BE2C (cell line): Measurements from ENCODE around the gene RAMP3.

ENCODE experiments used
- DNase-seq: peaks from one replicate; pipeline ENCODE4 v3.0.0-alpha.2; 2020
- H3K27me3 ChIP-seq: fragments of 250-450 bp; sonication (Bioruptor Pico); 2 replicates; pipeline ENCODE4 v1.5.1; 2020; ENCODE audit warnings: mild to moderate bottlenecking
- H3K36me3 ChIP-seq: fragments of 250-450 bp; sonication (Bioruptor Pico); 2 replicates; pipeline ENCODE4 v1.5.1; 2020; ENCODE audit warnings: mild to moderate bottlenecking
- H3K4me1 ChIP-seq: fragments of 250-450 bp; sonication (Bioruptor Pico); 2 replicates; pipeline ENCODE4 v1.5.1; 2020
- H3K4me3 ChIP-seq: 2 replicates; pipeline ENCODE4 v1.5.1; 2011; ENCODE audit warnings: low read depth, low read length
- H3K9me3 ChIP-seq: fragments of 250-450 bp; sonication (Bioruptor Pico); 2 replicates; pipeline ENCODE4 v1.5.1; 2020
- TF ChIP-seq, protein P1 (sequence below): IDR thresholded peaks from 2 replicates; pipeline ENCODE4 v1.5.1; 2012; ENCODE audit warnings: mild to moderate bottlenecking, low read depth, low read length

Gene RAMP3

DNA sequence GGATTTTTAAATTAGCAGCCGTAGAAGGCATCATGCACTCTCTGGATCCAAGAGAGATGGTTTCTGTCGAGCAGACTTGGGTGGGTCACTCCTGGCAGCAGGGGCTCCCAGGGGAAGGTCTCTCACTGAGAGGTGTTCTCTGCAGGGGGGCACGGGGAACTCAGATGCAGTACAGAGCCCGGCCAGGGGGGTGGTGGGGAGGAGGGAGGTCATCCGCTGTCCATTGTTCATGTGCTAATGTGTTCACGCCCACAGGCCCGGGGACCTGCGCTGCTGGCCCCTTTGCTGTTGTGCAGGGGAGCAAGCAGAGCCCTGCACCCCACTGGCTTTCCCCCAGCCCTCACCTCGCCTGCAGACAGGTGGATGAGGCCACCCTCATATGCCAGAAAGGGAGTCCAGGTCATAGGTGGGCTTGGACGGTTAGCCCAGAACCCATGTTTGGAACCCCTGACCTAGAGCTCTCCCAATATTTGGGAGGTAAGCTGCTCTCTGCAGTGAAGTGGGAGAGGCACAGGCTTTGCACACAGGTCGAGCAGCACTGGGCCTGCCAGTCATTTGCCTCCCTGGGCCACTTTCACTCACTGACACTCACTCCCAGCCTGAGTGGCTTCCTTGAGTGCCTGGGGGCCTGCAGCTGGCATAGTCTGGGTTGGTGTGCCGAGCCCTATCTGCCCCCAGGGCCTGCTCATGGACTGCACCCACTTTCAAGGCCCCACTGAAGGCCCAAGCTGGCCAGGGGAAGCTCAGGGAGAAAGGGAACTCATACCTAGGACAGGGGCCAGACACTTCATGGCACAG, 33.5 kb upstream of the RAMP3 start:
- Histone ChIP-seq H3K27me3 (no peaks in the 10 kb centered on the region), H3K9me3 (no peaks in the 10 kb centered on the region), H3K4me1 (no peaks in the 10 kb centered on the region), H3K4me3 (no peak overlapping the region), H3K36me3 (no peaks in the 10 kb centered on the region)
- DNase-seq = no peak
- TF ChIP-seq, protein P1, sequence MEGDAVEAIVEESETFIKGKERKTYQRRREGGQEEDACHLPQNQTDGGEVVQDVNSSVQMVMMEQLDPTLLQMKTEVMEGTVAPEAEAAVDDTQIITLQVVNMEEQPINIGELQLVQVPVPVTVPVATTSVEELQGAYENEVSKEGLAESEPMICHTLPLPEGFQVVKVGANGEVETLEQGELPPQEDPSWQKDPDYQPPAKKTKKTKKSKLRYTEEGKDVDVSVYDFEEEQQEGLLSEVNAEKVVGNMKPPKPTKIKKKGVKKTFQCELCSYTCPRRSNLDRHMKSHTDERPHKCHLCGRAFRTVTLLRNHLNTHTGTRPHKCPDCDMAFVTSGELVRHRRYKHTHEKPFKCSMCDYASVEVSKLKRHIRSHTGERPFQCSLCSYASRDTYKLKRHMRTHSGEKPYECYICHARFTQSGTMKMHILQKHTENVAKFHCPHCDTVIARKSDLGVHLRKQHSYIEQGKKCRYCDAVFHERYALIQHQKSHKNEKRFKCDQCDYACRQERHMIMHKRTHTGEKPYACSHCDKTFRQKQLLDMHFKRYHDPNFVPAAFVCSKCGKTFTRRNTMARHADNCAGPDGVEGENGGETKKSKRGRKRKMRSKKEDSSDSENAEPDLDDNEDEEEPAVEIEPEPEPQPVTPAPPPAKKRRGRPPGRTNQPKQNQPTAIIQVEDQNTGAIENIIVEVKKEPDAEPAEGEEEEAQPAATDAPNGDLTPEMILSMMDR = no peak

DNA sequence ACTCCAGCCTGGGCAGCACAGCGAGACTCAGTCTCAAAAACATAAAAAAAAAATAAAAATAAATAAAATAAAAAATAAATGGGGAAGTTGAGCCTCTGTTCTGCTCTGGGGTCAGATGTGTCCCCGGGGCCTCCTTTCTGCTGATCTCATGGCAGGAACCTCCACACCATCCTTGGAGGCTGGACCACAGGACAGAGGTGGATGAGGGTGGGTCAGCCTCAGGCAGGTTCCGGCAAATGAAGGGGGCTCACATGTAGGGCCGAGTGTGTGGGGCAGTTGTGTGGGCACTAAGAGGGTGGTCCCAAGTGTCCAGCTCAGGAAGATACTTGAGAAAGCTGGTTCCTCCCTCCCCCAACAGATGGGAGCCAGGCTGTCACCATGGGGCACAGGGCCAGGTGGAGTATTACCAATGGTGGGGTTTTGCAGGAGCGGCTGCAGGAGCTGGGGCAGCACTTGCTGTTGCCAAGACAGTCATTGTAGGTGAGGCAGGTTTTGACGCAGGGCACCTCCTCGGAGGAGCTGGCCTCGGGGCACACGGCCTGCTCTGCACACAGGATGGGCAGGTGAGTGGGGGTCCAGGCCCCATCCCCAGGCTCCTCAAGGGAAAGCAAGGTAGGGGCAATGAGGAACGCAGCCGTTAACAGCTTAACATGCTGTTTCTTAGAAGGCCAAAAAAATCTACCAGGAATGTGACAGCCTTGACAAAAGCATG, 32.2 kb upstream of the RAMP3 start:
- TF ChIP-seq, protein P1 = no peak
- H3K4me1 ChIP-seq = no peaks in the 10 kb centered on the region
- no peak overlapping the region for H3K4me3 ChIP-seq
- no peaks in the 10 kb centered on the region for H3K9me3 ChIP-seq
- H3K36me3 ChIP-seq = no peaks in the 10 kb centered on the region
- no peaks in the 10 kb centered on the region for H3K27me3 ChIP-seq
- DNase-seq = no peak

GRCh38 chr7:45126201-45126600, 31.4 kb upstream of the RAMP3 start:
- Histone ChIP-seq H3K4me3 (no peak overlapping the region), H3K27me3 (no peaks in the 10 kb centered on the region), H3K4me1 (no peaks in the 10 kb centered on the region), H3K9me3 (no peaks in the 10 kb centered on the region), H3K36me3 (no peaks in the 10 kb centered on the region)
- TF ChIP-seq, protein P1 = no peak
- DNase-seq = no peak

GRCh38 chr7:45126920-45127319, 30.7 kb upstream of the RAMP3 start:
- H3K27me3 ChIP-seq = no peaks in the 10 kb centered on the region
- TF ChIP-seq, protein P1 = no peak
- no peak for DNase-seq

GRCh38 chr7:45129181-45129800, 28.3 kb upstream of the RAMP3 start:
- Histone ChIP-seq H3K9me3 (no peaks in the 10 kb centered on the region), H3K4me1 (no peaks in the 10 kb centered on the region), H3K27me3 (no peaks in the 10 kb centered on the region), H3K4me3 (no peak overlapping the region), H3K36me3 (no peaks in the 10 kb centered on the region)
- TF ChIP-seq, protein P1 = no peak
- DNase-seq = no peak

More at GRCh38 chr7:45126920-45127319, 30.7 kb upstream of the RAMP3 start:
- Histone ChIP-seq H3K9me3 (no peaks in the 10 kb centered on the region), H3K4me3 (no peak overlapping the region), H3K36me3 (no peaks in the 10 kb centered on the region), H3K4me1 (no peaks in the 10 kb centered on the region)
